NB4 (cell line): ENCODE data around the gene TAF1A.

Experiments used
- MAX ChIP-seq: IDR thresholded peaks from 2 replicates; pipeline ENCODE4 v1.6.1; 2011; ENCODE audit warnings: low read depth, low read length
- POLR2A ChIP-seq: IDR thresholded peaks from 2 replicates; pipeline ENCODE4 v1.6.1; 2011; ENCODE audit warnings: mild to moderate bottlenecking; ENCODE audit not compliant: insufficient read length; ENCODE audit errors: extremely low read depth
- TF ChIP-seq, protein P1 (sequence below): IDR thresholded peaks from one replicate; pipeline ENCODE4 v1.5.1; 2012; ENCODE audit warnings: low read depth, low read length

DNA sequence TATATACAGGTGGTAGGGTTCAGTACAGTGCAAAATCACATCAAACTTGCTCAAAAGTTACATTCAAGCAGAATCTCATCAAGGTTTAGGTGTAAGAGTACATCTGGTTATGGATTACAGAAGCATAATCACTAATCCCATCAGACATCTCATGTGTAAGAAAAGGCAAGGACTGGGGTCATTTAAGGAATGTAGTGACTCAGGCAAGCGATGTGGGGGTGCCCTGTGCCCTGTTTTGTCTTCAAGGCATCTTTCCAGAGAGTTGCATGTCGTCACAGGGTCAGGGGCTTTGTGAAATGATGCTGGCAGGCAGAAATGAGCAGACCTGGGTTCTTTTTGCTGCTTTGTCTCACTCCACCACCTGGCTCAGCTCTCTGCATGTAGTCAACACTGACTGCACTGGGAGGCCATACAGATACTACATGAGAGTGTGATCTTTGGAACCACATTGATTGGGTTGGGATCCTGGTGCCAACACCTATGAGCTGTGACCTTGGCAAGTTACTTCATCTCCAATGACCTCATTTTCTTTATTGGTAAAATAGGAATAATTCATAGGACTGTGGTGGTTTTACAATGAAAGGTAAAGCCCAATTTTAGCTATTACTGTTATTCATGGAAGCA lies 33.6 kb downstream of the TAF1A start:
- TF ChIP-seq, protein P1, sequence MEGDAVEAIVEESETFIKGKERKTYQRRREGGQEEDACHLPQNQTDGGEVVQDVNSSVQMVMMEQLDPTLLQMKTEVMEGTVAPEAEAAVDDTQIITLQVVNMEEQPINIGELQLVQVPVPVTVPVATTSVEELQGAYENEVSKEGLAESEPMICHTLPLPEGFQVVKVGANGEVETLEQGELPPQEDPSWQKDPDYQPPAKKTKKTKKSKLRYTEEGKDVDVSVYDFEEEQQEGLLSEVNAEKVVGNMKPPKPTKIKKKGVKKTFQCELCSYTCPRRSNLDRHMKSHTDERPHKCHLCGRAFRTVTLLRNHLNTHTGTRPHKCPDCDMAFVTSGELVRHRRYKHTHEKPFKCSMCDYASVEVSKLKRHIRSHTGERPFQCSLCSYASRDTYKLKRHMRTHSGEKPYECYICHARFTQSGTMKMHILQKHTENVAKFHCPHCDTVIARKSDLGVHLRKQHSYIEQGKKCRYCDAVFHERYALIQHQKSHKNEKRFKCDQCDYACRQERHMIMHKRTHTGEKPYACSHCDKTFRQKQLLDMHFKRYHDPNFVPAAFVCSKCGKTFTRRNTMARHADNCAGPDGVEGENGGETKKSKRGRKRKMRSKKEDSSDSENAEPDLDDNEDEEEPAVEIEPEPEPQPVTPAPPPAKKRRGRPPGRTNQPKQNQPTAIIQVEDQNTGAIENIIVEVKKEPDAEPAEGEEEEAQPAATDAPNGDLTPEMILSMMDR: no peak
- no peak for TF ChIP-seq POLR2A
- TF ChIP-seq MAX: no peak
